ENCODE measurements around the gene SLC44A3.

GRCh38 chr1:94812985-94813384, 7.2 kb upstream of the SLC44A3 start:
- TF ChIP-seq POLR2A (IDR thresholded peaks at IDR 0.05; ENCODE audit: low read depth) (no peak), CTCF (IDR thresholded peaks at IDR 0.05) (no peak), POLR2AphosphoS5 (IDR thresholded peaks at IDR 0.05) (no peak)
